Caco-2 (cell line): Measurements from ENCODE around the gene RNF112. TPM values are rescaled to one million over a fixed set of nuclear protein-coding genes. Genes with fewer than 3 reads are reported as not detected.

ENCODE experiments used
- BruUV-seq: library from RNA; stranded (reverse); fragments of 400-500 nt; replicated peaks from 2 replicates; lab custom pipeline; 2021; lab: Mats Ljungman, UMichigan
- CTCF ChIA-PET: fragments of 300-600 bp; sonication (Branson Sonifier 250); formaldehyde crosslinking; loops from one replicate; lab custom pipeline; 2022; ENCODE audit warnings: antibody characterized with exemption; lab: Charles Lee
- POLR2A ChIA-PET: fragments of 300-600 bp; sonication (Branson Sonifier 250); formaldehyde crosslinking; loops from one replicate; lab custom pipeline; 2022; ENCODE audit warnings: antibody characterized with exemption; lab: Charles Lee
- DNase-seq, 2 experiments: peaks; one replicate each; pipeline versions ENCODE4 v3.0.0 to v3.0.0-alpha.2; 2020 to 2022
- H3K27me3 ChIP-seq: replicated peaks from 2 replicates; pipeline ENCODE4 v1.6.0; 2011; ENCODE audit warnings: low read length; ENCODE audit not compliant: control insufficient read depth, insufficient read depth
- H3K36me3 ChIP-seq: 2 replicates; pipeline ENCODE4 v1.5.1; 2011; ENCODE audit warnings: low read length; ENCODE audit not compliant: control insufficient read depth, insufficient read depth
- H3K4me1 ChIP-seq: fragments of 250-450 bp; sonication (Bioruptor Pico); 2 replicates; pipeline ENCODE4 v1.5.1; 2020; ENCODE audit warnings: mild to moderate bottlenecking
- H3K4me3 ChIP-seq: 2 replicates; pipeline ENCODE4 v1.5.1; 2011; ENCODE audit warnings: low read depth, mild to moderate bottlenecking, control low read depth, low read length
- H3K9me3 ChIP-seq: fragments of 250-450 bp; sonication (Bioruptor Pico); 2 replicates; pipeline ENCODE4 v1.5.1; 2020; ENCODE audit warnings: mild to moderate bottlenecking, moderate library complexity
- H3K27ac Mint-ChIP-seq: one replicate; pipeline ENCODE4 v1.8.0; 2022; ENCODE audit warnings: mixed read lengths; ENCODE audit not compliant: unreplicated experiment
- H3K27me3 Mint-ChIP-seq: one replicate; pipeline ENCODE4 v1.8.0; 2022; ENCODE audit warnings: mixed read lengths; ENCODE audit not compliant: insufficient read depth, unreplicated experiment
- H3K36me3 Mint-ChIP-seq: one replicate; pipeline ENCODE4 v1.8.0; 2022; ENCODE audit warnings: mild to moderate bottlenecking, mixed read lengths; ENCODE audit not compliant: insufficient read depth, unreplicated experiment
- H3K4me1 Mint-ChIP-seq: one replicate; pipeline ENCODE4 v1.8.0; 2022; ENCODE audit warnings: low read depth, mixed read lengths; ENCODE audit not compliant: unreplicated experiment
- H3K4me3 Mint-ChIP-seq: one replicate; pipeline ENCODE4 v1.8.0; 2022; ENCODE audit warnings: mild to moderate bottlenecking, moderate library complexity, mixed read lengths; ENCODE audit not compliant: unreplicated experiment
- H3K9me3 Mint-ChIP-seq: one replicate; pipeline ENCODE4 v1.8.0; 2022; ENCODE audit warnings: mixed read lengths; ENCODE audit not compliant: unreplicated experiment
- intact Hi-C: fragments of 100-400 bp; cut with micrococcal nuclease; formaldehyde crosslinking; loops from one replicate; pipeline ENCODE4 v1.10.0; 2022; ENCODE audit not compliant: unreplicated experiment
- total RNA-seq: library from RNA; stranded (reverse); gene quantifications from 2 replicates; pipeline ENCODE4 v1.2.3, GENCODE V29; 2022
- TF ChIP-seq, protein P1 (sequence below), 2 experiments: fragments of 200-600 bp in 1 of 2; IDR thresholded peaks; 1 replicate in 1 of 2; 2 replicates in 1 of 2; pipeline versions ENCODE4 v1.5.1 to v1.8.0; 2011 to 2022; ENCODE audit warnings: antibody characterized with exemption in 1 of 2, control low read depth in 1 of 2, inconsistent platforms in 1 of 2, low read depth in 1 of 2, low read length in 1 of 2, mild to moderate bottlenecking in 1 of 2, moderate library complexity in 1 of 2; ENCODE audit not compliant: insufficient read depth in 1 of 2, severe bottlenecking in 1 of 2, unreplicated experiment in 1 of 2

The RNF112 gene
- total RNA-seq, 1 experiment from 2014 or later, result not detected

DNA sequence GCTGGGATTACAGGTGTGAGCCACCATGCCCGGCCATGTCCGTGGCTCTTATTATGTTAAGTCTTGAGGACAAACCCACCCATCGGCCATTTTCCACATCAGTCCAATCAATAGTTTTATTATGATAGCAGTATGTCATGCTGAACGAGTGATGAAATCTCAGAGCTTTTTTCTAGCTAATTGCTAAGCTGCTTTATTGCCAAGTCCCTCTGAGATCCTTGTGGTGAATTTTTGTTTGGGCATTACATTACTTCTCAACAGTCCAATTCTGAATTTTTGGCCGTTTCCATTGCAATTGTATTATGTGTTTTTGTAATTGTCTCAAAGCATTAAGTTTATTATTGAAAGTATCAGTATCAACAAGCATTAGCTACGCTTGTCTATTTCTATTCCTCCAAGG lies 10.9 kb downstream of the RNF112 start:
- ChIA-PET POLR2A (no interaction called here), CTCF (no interaction called here)
- Histone ChIP-seq H3K27me3 (no peaks in the 10 kb centered on the region; the same call in 1 of the 2 replicates), H3K36me3 (no peaks in the 10 kb centered on the region), H3K4me1 (peaks cover 7% of the 10 kb centered on the region; the same call in 1 of the 2 replicates), H3K4me3 (no peak overlapping the region), H3K9me3 (no peaks in the 10 kb centered on the region)
- peaks cover 2% of the 10 kb centered on the region for H3K27me3 Mint-ChIP-seq
- DNase-seq, result no peak
- TF ChIP-seq, protein P1, sequence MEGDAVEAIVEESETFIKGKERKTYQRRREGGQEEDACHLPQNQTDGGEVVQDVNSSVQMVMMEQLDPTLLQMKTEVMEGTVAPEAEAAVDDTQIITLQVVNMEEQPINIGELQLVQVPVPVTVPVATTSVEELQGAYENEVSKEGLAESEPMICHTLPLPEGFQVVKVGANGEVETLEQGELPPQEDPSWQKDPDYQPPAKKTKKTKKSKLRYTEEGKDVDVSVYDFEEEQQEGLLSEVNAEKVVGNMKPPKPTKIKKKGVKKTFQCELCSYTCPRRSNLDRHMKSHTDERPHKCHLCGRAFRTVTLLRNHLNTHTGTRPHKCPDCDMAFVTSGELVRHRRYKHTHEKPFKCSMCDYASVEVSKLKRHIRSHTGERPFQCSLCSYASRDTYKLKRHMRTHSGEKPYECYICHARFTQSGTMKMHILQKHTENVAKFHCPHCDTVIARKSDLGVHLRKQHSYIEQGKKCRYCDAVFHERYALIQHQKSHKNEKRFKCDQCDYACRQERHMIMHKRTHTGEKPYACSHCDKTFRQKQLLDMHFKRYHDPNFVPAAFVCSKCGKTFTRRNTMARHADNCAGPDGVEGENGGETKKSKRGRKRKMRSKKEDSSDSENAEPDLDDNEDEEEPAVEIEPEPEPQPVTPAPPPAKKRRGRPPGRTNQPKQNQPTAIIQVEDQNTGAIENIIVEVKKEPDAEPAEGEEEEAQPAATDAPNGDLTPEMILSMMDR (IDR thresholded peaks at IDR 0.05; ENCODE audit: insufficient read depth in 1 of 2, low read depth in 1 of 2, low read length in 1 of 2, severe bottlenecking in 1 of 2, unreplicated experiment in 1 of 2), result no peak
- intact Hi-C loops, result no loop called here
- no peak overlapping the region for H3K4me3 Mint-ChIP-seq
- no peaks in the 10 kb centered on the region for H3K9me3 Mint-ChIP-seq
- BruUV-seq, result no TSS peak
- no peaks in the 10 kb centered on the region for H3K36me3 Mint-ChIP-seq
- peaks cover 12% of the 10 kb centered on the region for H3K4me1 Mint-ChIP-seq
- no peak overlapping the region for H3K27ac Mint-ChIP-seq

- H3K4me1 ChIP-seq, result peaks cover 7% of the 10 kb centered on the region; the same call in 1 of the 2 replicates
- no peak overlapping the region for H3K4me3 ChIP-seq
- H3K36me3 Mint-ChIP-seq, result no peaks in the 10 kb centered on the region
- TF ChIP-seq, protein P1 (IDR thresholded peaks at IDR 0.05; ENCODE audit: insufficient read depth in 1 of 2, low read depth in 1 of 2, low read length in 1 of 2, severe bottlenecking in 1 of 2, unreplicated experiment in 1 of 2), result no peak
- ChIA-PET CTCF (interaction anchor here (0.7 to 1.4 kb wide), 4 partner anchors 9 to 63 kb away, joined by 3 to 6 read pairs (median 4); partner anchors contain the start of genes B9D1 and MAPK7), POLR2A (interaction anchor here (1.4 kb wide), 1 partner anchor 47 kb away, joined by 7 read pairs; the partner anchor contains the start of gene MAPK7)
- H3K9me3 ChIP-seq, result no peaks in the 10 kb centered on the region
- intact Hi-C loops, result no loop called here
- BruUV-seq, result no TSS peak
- no peak for DNase-seq
- no peaks in the 10 kb centered on the region for H3K27me3 ChIP-seq
- H3K27ac Mint-ChIP-seq, result no peak overlapping the region
- peaks cover 12% of the 10 kb centered on the region for H3K4me1 Mint-ChIP-seq
- no peaks in the 10 kb centered on the region for H3K9me3 Mint-ChIP-seq
- H3K4me3 Mint-ChIP-seq, result no peak overlapping the region
- no peaks in the 10 kb centered on the region for H3K27me3 Mint-ChIP-seq
- H3K36me3 ChIP-seq, result no peaks in the 10 kb centered on the region
These were observed 14.2 kb downstream of the RNF112 start for GRCh38 chr17:19424934-19425868.

GRCh38 chr17:19426631-19427030 lies 15.6 kb downstream of the RNF112 start:
- CTCF ChIA-PET, result no interaction called here
- Histone ChIP-seq H3K9me3 (no peaks in the 10 kb centered on the region), H3K4me1 (peaks cover 7% of the 10 kb centered on the region; the same call in 1 of the 2 replicates), H3K4me3 (no peak overlapping the region), H3K36me3 (no peaks in the 10 kb centered on the region), H3K27me3 (no peaks in the 10 kb centered on the region)
- Mint-ChIP-seq H3K9me3 (no peaks in the 10 kb centered on the region), H3K27me3 (no peaks in the 10 kb centered on the region), H3K36me3 (no peaks in the 10 kb centered on the region), H3K4me1 (peaks cover 12% of the 10 kb centered on the region), H3K4me3 (no peak overlapping the region), H3K27ac (no peak overlapping the region)
- POLR2A ChIA-PET, result no interaction called here
- DNase-seq, result no peak
- TF ChIP-seq, protein P1 (IDR thresholded peaks at IDR 0.05; ENCODE audit: insufficient read depth in 1 of 2, low read depth in 1 of 2, low read length in 1 of 2, severe bottlenecking in 1 of 2, unreplicated experiment in 1 of 2), result no peak
- no TSS peak for BruUV-seq
- intact Hi-C loops, result no loop called here
